ENCODE results near the gene KLHDC7A.

DNA sequence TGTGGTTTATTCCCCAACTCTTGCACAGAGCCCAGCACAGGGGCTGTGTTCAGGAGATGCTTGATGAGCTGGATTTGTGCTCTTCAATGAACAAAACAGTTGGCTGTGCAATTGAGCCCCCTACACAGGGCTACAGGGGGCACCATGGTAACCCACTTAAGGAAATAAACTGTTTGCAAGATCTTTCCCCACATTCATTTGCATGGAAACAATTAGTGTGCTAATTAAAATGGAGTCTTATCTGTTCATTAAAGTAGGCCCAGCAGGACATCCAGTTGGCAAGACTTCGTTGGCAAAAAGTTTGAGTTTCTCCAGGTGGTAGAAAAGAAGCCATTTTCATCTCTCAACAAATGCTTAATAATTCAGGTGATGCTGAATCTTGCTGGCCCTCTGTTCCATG is 15.3 kb downstream of the KLHDC7A start:
- TF ChIP-seq CTCF (IDR thresholded peaks at IDR 0.05) (no peak), EZH2 (IDR thresholded peaks at IDR 0.05) (no peak)
